Measurements from ENCODE around the gene DLL3. TPM values are rescaled to one million over a fixed set of nuclear protein-coding genes. Genes with fewer than 3 reads are reported as not detected.

The DLL3 gene
- total RNA-seq, 1 experiment from 2014 or later = 2.7 TPM

DNA sequence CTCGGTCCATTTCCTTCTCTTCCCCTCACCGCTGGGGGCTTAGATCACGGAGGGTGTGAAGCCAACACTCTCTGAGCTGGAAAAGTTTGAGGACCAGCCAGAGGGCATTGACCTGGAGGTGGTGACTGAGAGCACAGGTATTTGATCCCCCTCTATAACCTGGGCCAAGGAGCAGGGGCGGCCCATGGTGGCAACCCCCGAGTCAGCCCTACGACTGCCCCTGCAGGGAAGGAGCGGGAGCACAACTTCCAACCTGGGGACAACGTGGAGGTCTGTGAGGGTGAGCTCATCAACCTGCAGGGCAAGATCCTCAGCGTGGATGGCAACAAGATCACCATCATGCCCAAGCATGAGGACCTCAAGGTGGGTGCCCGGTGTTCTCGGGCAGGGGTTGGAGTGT, 29.7 kb upstream of the DLL3 start:
- H3K36me3 ChIP-seq (ENCODE audit: control insufficient read depth, insufficient read depth, low read length) = peaks cover 15% of the 10 kb centered on the region
- no peaks in the 10 kb centered on the region for H3K4me1 ChIP-seq
- CTCF ChIA-PET = no interaction called here
- Mint-ChIP-seq H3K4me1 (ENCODE audit: low read depth, unreplicated experiment) (no peaks in the 10 kb centered on the region), H3K36me3 (ENCODE audit: insufficient read depth, unreplicated experiment) (peaks cover 90% of the 10 kb centered on the region), H3K27me3 (ENCODE audit: insufficient read depth, unreplicated experiment) (no peaks in the 10 kb centered on the region), H3K27ac (ENCODE audit: unreplicated experiment) (no peak overlapping the region), H3K9me3 (ENCODE audit: unreplicated experiment) (no peaks in the 10 kb centered on the region), H3K4me3 (ENCODE audit: unreplicated experiment) (no peak overlapping the region)
- DNase-seq = no peak
- BruUV-seq (replicated peaks) = no TSS peak
- intact Hi-C loops (cut with micrococcal nuclease; ENCODE audit: unreplicated experiment) = no loop called here
- H3K27me3 ChIP-seq (replicated peaks; ENCODE audit: control insufficient read depth, insufficient read depth, low read length) = no peaks in the 10 kb centered on the region
- no peaks in the 10 kb centered on the region for H3K9me3 ChIP-seq
- TF ChIP-seq, protein P1, sequence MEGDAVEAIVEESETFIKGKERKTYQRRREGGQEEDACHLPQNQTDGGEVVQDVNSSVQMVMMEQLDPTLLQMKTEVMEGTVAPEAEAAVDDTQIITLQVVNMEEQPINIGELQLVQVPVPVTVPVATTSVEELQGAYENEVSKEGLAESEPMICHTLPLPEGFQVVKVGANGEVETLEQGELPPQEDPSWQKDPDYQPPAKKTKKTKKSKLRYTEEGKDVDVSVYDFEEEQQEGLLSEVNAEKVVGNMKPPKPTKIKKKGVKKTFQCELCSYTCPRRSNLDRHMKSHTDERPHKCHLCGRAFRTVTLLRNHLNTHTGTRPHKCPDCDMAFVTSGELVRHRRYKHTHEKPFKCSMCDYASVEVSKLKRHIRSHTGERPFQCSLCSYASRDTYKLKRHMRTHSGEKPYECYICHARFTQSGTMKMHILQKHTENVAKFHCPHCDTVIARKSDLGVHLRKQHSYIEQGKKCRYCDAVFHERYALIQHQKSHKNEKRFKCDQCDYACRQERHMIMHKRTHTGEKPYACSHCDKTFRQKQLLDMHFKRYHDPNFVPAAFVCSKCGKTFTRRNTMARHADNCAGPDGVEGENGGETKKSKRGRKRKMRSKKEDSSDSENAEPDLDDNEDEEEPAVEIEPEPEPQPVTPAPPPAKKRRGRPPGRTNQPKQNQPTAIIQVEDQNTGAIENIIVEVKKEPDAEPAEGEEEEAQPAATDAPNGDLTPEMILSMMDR (IDR thresholded peaks at IDR 0.05; ENCODE audit: insufficient read depth in 1 of 2, low read depth in 1 of 2, low read length in 1 of 2, severe bottlenecking in 1 of 2, unreplicated experiment in 1 of 2) = no peak
- no peak overlapping the region for H3K4me3 ChIP-seq (ENCODE audit: low read depth, low read length)
- POLR2A ChIA-PET = interaction anchor here (1.0 to 1.5 kb wide), 2 partner anchors 11 to 33 kb away, joined by 3 to 5 read pairs; partner anchors contain the start of genes RPS16 and TIMM50

- no peaks in the 10 kb centered on the region for H3K9me3 ChIP-seq
- no peak for DNase-seq
- ChIA-PET POLR2A (interaction anchor here (1.0 to 1.5 kb wide), 2 partner anchors 11 to 34 kb away, joined by 3 to 5 read pairs; partner anchors contain the start of genes RPS16 and TIMM50), CTCF (no interaction called here)
- TF ChIP-seq, protein P1 (IDR thresholded peaks at IDR 0.05; ENCODE audit: insufficient read depth in 1 of 2, low read depth in 1 of 2, low read length in 1 of 2, severe bottlenecking in 1 of 2, unreplicated experiment in 1 of 2) = no peak
- intact Hi-C loops (cut with micrococcal nuclease; ENCODE audit: unreplicated experiment) = no loop called here
- H3K4me1 Mint-ChIP-seq (ENCODE audit: low read depth, unreplicated experiment) = no peaks in the 10 kb centered on the region
- H3K4me1 ChIP-seq = no peaks in the 10 kb centered on the region
- no peaks in the 10 kb centered on the region for H3K9me3 Mint-ChIP-seq (ENCODE audit: unreplicated experiment)
- no peaks in the 10 kb centered on the region for H3K27me3 ChIP-seq (replicated peaks; ENCODE audit: control insufficient read depth, insufficient read depth, low read length)
- no peak overlapping the region for H3K4me3 ChIP-seq (ENCODE audit: low read depth, low read length)
- H3K36me3 ChIP-seq (ENCODE audit: control insufficient read depth, insufficient read depth, low read length) = peaks cover 18% of the 10 kb centered on the region
- H3K27me3 Mint-ChIP-seq (ENCODE audit: insufficient read depth, unreplicated experiment) = no peaks in the 10 kb centered on the region
- H3K36me3 Mint-ChIP-seq (ENCODE audit: insufficient read depth, unreplicated experiment) = peaks cover 91% of the 10 kb centered on the region
- no peak overlapping the region for H3K4me3 Mint-ChIP-seq (ENCODE audit: unreplicated experiment)
- BruUV-seq (replicated peaks) = no TSS peak
- H3K27ac Mint-ChIP-seq (ENCODE audit: unreplicated experiment) = no peak overlapping the region
Measured at GRCh38 chr19:39469567-39469966, 29.2 kb upstream of the DLL3 start.

GRCh38 chr19:39470724-39471339, 27.9 kb upstream of the DLL3 start:
- intact Hi-C loops (cut with micrococcal nuclease; ENCODE audit: unreplicated experiment) = no loop called here
- TF ChIP-seq, protein P1 (IDR thresholded peaks at IDR 0.05; ENCODE audit: insufficient read depth in 1 of 2, low read depth in 1 of 2, low read length in 1 of 2, severe bottlenecking in 1 of 2, unreplicated experiment in 1 of 2) = no peak
- no peak overlapping the region for H3K27ac Mint-ChIP-seq (ENCODE audit: unreplicated experiment)
- no peaks in the 10 kb centered on the region for H3K9me3 Mint-ChIP-seq (ENCODE audit: unreplicated experiment)
- ChIA-PET POLR2A (no interaction called here), CTCF (no interaction called here)
- Histone ChIP-seq H3K36me3 (ENCODE audit: control insufficient read depth, insufficient read depth, low read length) (peaks cover 17% of the 10 kb centered on the region), H3K9me3 (no peaks in the 10 kb centered on the region), H3K27me3 (replicated peaks; ENCODE audit: control insufficient read depth, insufficient read depth, low read length) (no peaks in the 10 kb centered on the region), H3K4me1 (no peaks in the 10 kb centered on the region), H3K4me3 (ENCODE audit: low read depth, low read length) (no peak overlapping the region)
- no peaks in the 10 kb centered on the region for H3K27me3 Mint-ChIP-seq (ENCODE audit: insufficient read depth, unreplicated experiment)
- no TSS peak for BruUV-seq (replicated peaks)
- H3K4me3 Mint-ChIP-seq (ENCODE audit: unreplicated experiment) = no peak overlapping the region
- no peaks in the 10 kb centered on the region for H3K4me1 Mint-ChIP-seq (ENCODE audit: low read depth, unreplicated experiment)
- DNase-seq = no peak
- H3K36me3 Mint-ChIP-seq (ENCODE audit: insufficient read depth, unreplicated experiment) = peaks cover 91% of the 10 kb centered on the region
